Measurements from ENCODE around the gene TSHR.

The TSHR gene

DNA sequence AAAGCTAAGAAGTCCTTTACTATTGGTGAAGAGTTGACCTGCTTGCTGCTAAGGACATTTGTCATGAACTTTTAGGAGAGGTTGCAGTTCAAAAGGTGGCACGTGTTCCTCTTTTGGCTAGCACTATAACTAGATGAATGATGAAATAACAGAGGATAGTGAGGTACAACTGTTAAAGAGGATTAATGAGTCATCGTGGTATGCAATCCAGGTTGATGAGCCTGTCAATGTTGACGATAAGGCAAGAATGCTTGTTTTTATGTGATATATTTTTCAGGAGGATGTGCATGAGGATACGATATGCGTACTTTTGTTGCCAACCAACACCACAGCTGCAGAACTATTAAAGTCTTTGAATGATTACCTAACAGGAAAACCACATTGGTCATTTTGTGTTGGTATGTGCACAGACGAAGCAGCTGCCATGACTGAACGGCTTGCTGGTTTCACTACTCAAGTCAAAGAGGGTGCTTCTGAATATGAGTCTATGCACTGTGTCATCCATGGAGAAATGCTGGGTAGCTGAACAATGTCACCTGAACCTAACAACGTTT lies 24.5 kb upstream of the TSHR start:
- no peaks in the 10 kb centered on the region for H3K9me3 ChIP-seq (ENCODE audit: control insufficient read depth, insufficient read depth, low read length)
- H3K36me3 ChIP-seq (ENCODE audit: control insufficient read depth, insufficient read depth, low read length) = no peaks in the 10 kb centered on the region
- H3K9ac ChIP-seq (ENCODE audit: low read depth, low read length) = no peak overlapping the region
- no peaks in the 10 kb centered on the region for H3K27me3 ChIP-seq (ENCODE audit: control insufficient read depth, insufficient read depth, low read length)
- H3K4me1 ChIP-seq (ENCODE audit: control insufficient read depth, insufficient read depth, low read length) = no peaks in the 10 kb centered on the region; the same call in 1 of the 2 replicates
- H3K27ac ChIP-seq (ENCODE audit: low read depth, low read length) = no peak overlapping the region
- no peak overlapping the region for H3K4me3 ChIP-seq (ENCODE audit: low read depth, low read length)

DNA sequence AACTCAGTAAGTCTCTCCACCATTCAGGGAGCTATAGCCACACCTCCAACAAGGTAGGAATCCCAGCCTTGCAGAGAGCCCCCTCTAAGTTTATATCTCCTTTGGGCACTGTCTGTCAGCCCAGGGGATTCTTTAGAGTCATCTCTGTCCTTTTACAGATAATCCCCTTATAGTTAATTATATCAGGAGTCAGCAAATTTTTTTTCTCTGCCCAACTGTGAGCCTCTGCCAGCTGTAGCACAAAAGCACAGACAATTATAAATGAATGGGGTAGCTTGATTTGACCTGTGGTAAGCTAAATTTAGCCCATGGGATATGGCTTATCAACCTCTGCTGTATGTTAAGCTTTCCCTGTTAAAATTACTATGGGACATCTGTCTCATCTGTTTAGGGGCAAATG lies 22.1 kb upstream of the TSHR start:
- Histone ChIP-seq H3K4me1 (ENCODE audit: control insufficient read depth, insufficient read depth, low read length) (no peaks in the 10 kb centered on the region), H3K27ac (ENCODE audit: low read depth, low read length) (no peak overlapping the region), H3K36me3 (ENCODE audit: control insufficient read depth, insufficient read depth, low read length) (no peaks in the 10 kb centered on the region)

DNA sequence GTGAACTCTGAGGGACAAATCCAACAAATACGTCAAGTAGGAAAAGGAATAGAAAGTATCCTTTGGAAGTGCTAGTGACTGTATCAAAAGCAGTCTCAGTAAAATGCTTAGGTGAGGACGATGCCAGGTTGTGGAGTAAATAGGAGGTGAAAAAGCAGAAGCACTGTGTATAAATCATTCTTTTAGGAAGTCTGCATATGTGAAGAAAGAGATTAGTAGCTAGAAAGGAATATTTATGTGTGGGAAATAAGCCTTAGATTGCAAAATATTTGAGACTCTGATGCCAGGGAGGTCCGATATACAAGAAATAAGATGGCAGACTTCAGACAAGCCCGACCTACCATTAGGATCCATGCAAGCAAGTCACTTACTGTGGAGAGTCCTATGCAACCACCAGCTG lies 21.7 kb upstream of the TSHR start:
- H3K4me3 ChIP-seq (ENCODE audit: low read depth, low read length) = no peak overlapping the region
- no peaks in the 10 kb centered on the region for H3K4me1 ChIP-seq (ENCODE audit: control insufficient read depth, insufficient read depth, low read length)
- no peak overlapping the region for H3K27ac ChIP-seq (ENCODE audit: low read depth, low read length)
- no peak overlapping the region for H3K9ac ChIP-seq (ENCODE audit: low read depth, low read length)
- H3K36me3 ChIP-seq (ENCODE audit: control insufficient read depth, insufficient read depth, low read length) = peaks cover 2% of the 10 kb centered on the region; the same call in 1 of the 2 replicates
- H3K27me3 ChIP-seq (ENCODE audit: control insufficient read depth, insufficient read depth, low read length) = no peaks in the 10 kb centered on the region
- no peaks in the 10 kb centered on the region for H3K9me3 ChIP-seq (ENCODE audit: control insufficient read depth, insufficient read depth, low read length)

More for the DNA sequence above, 22.1 kb upstream of the TSHR start:
- Histone ChIP-seq H3K4me3 (ENCODE audit: low read depth, low read length) (no peak overlapping the region), H3K9ac (ENCODE audit: low read depth, low read length) (no peak overlapping the region), H3K27me3 (ENCODE audit: control insufficient read depth, insufficient read depth, low read length) (no peaks in the 10 kb centered on the region), H3K9me3 (ENCODE audit: control insufficient read depth, insufficient read depth, low read length) (no peaks in the 10 kb centered on the region)

DNA sequence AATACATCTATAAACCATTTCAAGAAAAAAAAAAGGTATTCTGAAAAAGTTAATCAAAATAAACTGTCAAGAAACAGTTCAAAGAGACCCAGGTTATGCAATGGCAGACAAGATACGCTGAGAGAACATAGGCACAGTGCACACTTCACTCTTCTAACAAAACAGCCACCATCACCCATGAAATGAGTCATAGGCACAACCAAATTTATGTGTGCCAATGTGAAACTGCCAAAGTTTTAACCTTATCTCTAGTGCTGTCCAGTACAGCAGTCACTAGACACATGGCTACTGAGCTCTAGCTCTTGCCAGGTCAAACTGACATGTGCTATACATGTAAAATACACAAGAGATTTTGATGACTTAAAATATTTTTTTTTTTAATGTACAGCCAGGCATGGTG lies 15.3 kb upstream of the TSHR start:
- no peaks in the 10 kb centered on the region for H3K9me3 ChIP-seq (ENCODE audit: control insufficient read depth, insufficient read depth, low read length)
- H3K27me3 ChIP-seq (ENCODE audit: control insufficient read depth, insufficient read depth, low read length) = no peaks in the 10 kb centered on the region
- H3K4me3 ChIP-seq (ENCODE audit: low read depth, low read length) = no peak overlapping the region
- H3K36me3 ChIP-seq (ENCODE audit: control insufficient read depth, insufficient read depth, low read length) = peaks cover 6% of the 10 kb centered on the region; the same call in 1 of the 2 replicates
- peaks cover 5% of the 10 kb centered on the region for H3K4me1 ChIP-seq (ENCODE audit: control insufficient read depth, insufficient read depth, low read length)
- no peak overlapping the region for H3K9ac ChIP-seq (ENCODE audit: low read depth, low read length)
- no peak overlapping the region for H3K27ac ChIP-seq (ENCODE audit: low read depth, low read length)

DNA sequence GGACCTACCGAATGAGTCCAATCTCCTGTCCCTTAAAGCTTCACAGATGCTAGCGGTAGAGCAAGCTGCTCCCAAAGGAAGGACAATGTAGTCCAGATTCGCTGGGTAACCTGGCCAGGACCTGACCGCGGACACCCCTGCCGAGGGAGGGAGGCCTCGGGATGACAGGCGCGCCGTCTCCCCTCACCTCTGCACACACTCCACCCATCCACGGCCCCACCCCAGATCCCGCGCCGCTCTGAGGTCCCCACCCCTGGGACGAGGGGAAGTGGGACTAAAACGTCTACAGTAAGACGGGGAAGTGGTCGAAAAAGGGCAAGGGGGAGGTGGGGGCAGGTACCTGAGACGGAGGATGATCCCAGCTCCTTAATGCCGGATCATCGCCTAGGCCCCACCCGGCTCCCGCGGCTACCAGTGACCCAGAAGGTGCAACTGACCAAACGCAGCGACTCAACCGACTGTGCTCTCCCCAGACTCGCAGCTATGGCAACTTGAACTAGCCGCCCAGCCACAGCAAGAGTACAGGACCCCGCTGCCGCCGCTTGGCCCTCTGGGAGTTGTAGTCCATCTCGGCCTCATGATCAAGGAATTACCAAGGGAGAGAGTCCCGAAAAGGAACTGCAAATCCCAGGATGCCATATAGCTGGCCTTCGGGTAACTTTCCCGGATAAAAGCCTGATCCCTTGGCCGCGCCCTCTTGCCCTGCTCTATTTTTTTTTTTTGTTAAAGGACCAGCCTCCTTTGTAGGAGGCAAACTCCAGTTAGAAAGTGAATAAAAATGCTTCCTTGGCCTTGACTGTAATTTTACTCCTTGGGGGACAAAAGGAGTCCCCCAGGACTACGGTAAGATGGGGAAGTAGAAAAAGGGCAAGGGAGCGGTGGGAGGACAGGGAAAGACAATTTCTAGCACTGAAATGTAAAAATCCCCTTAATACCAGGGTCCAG lies 13.9 kb upstream of the TSHR start, which contains the start of gene CEP128:
Gene CEP128 (minus strand): TSS at position 498 of the 945 bp plus-strand sequence.
- Histone ChIP-seq H3K36me3 (ENCODE audit: control insufficient read depth, insufficient read depth, low read length) (peaks cover 6% of the 10 kb centered on the region; the same call in 1 of the 2 replicates), H3K9me3 (ENCODE audit: control insufficient read depth, insufficient read depth, low read length) (no peaks in the 10 kb centered on the region), H3K9ac (ENCODE audit: low read depth, low read length) (peak within 1 kb of the TSS; percentile 60), H3K27ac (ENCODE audit: low read depth, low read length) (peak within 1 kb of the TSS; percentile 65), H3K27me3 (ENCODE audit: control insufficient read depth, insufficient read depth, low read length) (no peaks in the 10 kb centered on the region), H3K4me1 (ENCODE audit: control insufficient read depth, insufficient read depth, low read length) (peaks cover 5% of the 10 kb centered on the region), H3K4me3 (ENCODE audit: low read depth, low read length) (peak within 1 kb of the TSS; percentile 96)

DNA sequence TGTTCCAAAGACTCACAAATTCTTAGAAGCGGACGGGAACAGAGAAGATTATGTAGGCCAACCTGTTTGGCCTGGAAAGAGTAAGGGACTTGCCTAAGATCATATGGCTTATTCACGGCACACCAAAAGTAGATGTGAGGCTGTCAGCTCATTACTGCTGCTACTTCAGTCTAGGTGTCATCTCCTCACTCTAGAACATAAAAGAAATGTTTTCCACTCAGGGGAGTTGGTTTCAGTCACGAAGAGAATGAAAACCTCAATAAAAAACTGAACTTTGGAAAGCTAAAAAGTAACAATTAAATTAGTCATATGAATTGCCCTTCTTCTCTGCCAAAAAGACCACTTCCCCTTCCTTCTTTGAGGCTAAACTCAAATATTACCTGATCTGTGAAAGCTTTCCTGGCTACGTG lies 13.2 kb upstream of the TSHR start:
- peaks cover 6% of the 10 kb centered on the region; the same call in 1 of the 2 replicates for H3K36me3 ChIP-seq (ENCODE audit: control insufficient read depth, insufficient read depth, low read length)
- H3K4me3 ChIP-seq (ENCODE audit: low read depth, low read length) = peak overlapping the region; percentile 96
- no peaks in the 10 kb centered on the region for H3K9me3 ChIP-seq (ENCODE audit: control insufficient read depth, insufficient read depth, low read length)
- 0 out of 2 replicates have a peak overlapping the region, but pooled peaks have one; percentile 33 for H3K9ac ChIP-seq (ENCODE audit: low read depth, low read length)
- no peaks in the 10 kb centered on the region for H3K27me3 ChIP-seq (ENCODE audit: control insufficient read depth, insufficient read depth, low read length)
- H3K4me1 ChIP-seq (ENCODE audit: control insufficient read depth, insufficient read depth, low read length) = peaks cover 5% of the 10 kb centered on the region
- peak overlapping the region; percentile 20 for H3K27ac ChIP-seq (ENCODE audit: low read depth, low read length)

DNA sequence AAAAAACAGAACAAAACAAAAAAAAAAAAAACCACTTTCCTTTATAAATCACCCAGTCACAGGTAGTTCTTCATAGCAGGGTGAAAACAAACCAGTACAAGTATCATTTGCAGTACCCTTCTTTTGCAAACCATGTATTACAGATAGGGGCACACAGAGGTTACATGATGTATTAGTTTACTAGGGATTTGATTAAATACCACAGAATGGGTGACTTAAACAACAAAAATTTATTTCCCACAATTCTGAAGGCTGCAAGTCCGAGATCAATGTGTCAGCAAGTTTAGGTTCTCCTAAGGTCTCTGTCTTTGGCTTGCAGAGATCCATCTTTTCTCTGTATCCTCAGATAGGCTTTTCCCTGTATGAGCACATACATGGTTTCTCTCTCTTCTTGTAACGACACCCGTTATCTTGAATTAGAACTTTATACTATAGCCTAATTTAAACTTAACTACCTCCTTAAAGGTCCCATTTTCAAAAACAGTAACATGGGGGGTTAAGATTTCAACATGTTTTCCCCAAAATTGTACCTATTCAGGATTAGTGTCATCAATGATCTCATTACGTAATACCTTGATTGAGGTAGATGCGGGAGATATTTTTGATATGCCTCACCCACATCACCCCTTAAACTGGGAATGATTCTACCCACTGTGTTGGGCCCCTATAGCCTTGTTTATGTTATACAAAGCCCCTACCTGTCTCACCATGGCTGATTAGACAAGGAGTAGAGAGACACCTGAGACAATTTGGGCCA lies 10.4 kb upstream of the TSHR start:
- Histone ChIP-seq H3K27ac (ENCODE audit: low read depth, low read length) (no peak overlapping the region), H3K27me3 (ENCODE audit: control insufficient read depth, insufficient read depth, low read length) (no peaks in the 10 kb centered on the region), H3K9me3 (ENCODE audit: control insufficient read depth, insufficient read depth, low read length) (no peaks in the 10 kb centered on the region), H3K36me3 (ENCODE audit: control insufficient read depth, insufficient read depth, low read length) (no peaks in the 10 kb centered on the region), H3K4me3 (ENCODE audit: low read depth, low read length) (no peak overlapping the region), H3K4me1 (ENCODE audit: control insufficient read depth, insufficient read depth, low read length) (peaks cover 5% of the 10 kb centered on the region), H3K9ac (ENCODE audit: low read depth, low read length) (no peak overlapping the region)

DNA sequence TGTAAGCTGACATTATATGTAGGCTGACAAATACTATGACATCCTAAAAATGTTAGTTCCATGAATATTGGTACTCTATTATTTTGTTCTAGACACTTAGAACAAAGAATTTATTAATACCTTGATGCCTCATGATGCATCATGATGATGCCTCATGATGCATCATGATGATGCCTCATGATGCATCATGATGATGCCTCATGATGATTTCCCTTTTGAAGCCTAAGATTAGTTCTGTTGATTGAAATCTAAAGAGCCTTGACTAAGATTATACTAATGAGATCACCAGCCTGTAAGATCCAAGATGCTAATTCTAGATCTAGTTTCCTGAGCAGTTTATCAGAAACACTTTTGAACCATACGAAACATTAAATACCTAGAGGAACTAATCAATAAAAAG lies 9.2 kb upstream of the TSHR start:
- H3K4me1 ChIP-seq (ENCODE audit: control insufficient read depth, insufficient read depth, low read length) = peaks cover 5% of the 10 kb centered on the region
- H3K9ac ChIP-seq (ENCODE audit: low read depth, low read length) = no peak overlapping the region
- no peaks in the 10 kb centered on the region for H3K36me3 ChIP-seq (ENCODE audit: control insufficient read depth, insufficient read depth, low read length)
- no peak overlapping the region for H3K27ac ChIP-seq (ENCODE audit: low read depth, low read length)
- no peak overlapping the region for H3K4me3 ChIP-seq (ENCODE audit: low read depth, low read length)
- H3K9me3 ChIP-seq (ENCODE audit: control insufficient read depth, insufficient read depth, low read length) = no peaks in the 10 kb centered on the region
- no peaks in the 10 kb centered on the region for H3K27me3 ChIP-seq (ENCODE audit: control insufficient read depth, insufficient read depth, low read length)

DNA sequence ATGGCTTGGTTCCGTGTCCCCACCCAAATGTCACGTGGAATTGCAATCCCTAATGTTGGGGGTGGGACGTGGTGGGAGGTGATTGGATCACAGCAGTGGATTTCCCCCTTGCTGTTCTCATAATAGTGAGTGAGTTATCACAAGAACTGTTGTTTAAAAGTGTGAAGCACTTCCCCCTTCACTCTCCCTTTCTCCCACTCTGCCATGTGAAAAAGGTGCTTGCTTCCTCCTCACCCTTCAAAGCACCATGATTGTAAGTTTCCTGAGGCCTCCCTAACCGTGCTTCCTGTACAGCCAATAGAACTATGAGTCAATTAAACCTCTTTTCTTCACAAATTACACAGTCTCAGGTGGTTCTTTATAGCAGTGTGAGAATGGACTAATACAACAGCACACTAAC lies 8.6 kb upstream of the TSHR start:
- no peaks in the 10 kb centered on the region for H3K27me3 ChIP-seq (ENCODE audit: control insufficient read depth, insufficient read depth, low read length)
- no peak overlapping the region for H3K9ac ChIP-seq (ENCODE audit: low read depth, low read length)
- no peaks in the 10 kb centered on the region for H3K36me3 ChIP-seq (ENCODE audit: control insufficient read depth, insufficient read depth, low read length)
- peaks cover 5% of the 10 kb centered on the region for H3K4me1 ChIP-seq (ENCODE audit: control insufficient read depth, insufficient read depth, low read length)
- H3K27ac ChIP-seq (ENCODE audit: low read depth, low read length) = no peak overlapping the region
- no peak overlapping the region for H3K4me3 ChIP-seq (ENCODE audit: low read depth, low read length)
- H3K9me3 ChIP-seq (ENCODE audit: control insufficient read depth, insufficient read depth, low read length) = no peaks in the 10 kb centered on the region

DNA sequence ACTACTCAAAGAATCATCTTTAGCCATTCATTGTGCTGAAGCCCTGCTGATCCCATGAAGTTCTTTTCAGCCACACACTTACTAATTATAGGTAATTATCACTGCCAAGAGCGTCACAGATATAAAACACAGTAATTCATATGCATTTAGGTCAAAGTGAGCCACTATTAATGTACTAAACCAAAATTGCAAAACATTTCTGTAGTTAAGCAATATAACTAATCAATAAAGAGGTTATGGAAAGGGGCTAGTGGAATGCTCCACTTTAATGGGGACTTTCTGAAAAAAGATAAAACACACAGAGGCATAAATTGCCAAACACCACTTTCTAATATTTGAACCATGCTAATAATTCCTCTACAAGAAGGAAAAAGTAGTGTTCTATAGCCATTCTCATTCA lies 7.1 kb upstream of the TSHR start:
- Histone ChIP-seq H3K9ac (ENCODE audit: low read depth, low read length) (no peak overlapping the region), H3K27ac (ENCODE audit: low read depth, low read length) (no peak overlapping the region), H3K4me3 (ENCODE audit: low read depth, low read length) (no peak overlapping the region), H3K4me1 (ENCODE audit: control insufficient read depth, insufficient read depth, low read length) (no peaks in the 10 kb centered on the region), H3K27me3 (ENCODE audit: control insufficient read depth, insufficient read depth, low read length) (no peaks in the 10 kb centered on the region), H3K9me3 (ENCODE audit: control insufficient read depth, insufficient read depth, low read length) (no peaks in the 10 kb centered on the region), H3K36me3 (ENCODE audit: control insufficient read depth, insufficient read depth, low read length) (no peaks in the 10 kb centered on the region)

Measured in HUES48 (cell line).